ENCODE results near the gene TCF7L1. TPM values are rescaled to one million over a fixed set of nuclear protein-coding genes. Genes with fewer than 3 reads are reported as not detected.
"Not testable (repeated sequence)": the region's sequence is repeated elsewhere in the genome, so short reads cannot be mapped to it uniquely, and the experiment has no call there.

The TCF7L1 gene
- total RNA-seq, 1 donor: not detected

DNA sequence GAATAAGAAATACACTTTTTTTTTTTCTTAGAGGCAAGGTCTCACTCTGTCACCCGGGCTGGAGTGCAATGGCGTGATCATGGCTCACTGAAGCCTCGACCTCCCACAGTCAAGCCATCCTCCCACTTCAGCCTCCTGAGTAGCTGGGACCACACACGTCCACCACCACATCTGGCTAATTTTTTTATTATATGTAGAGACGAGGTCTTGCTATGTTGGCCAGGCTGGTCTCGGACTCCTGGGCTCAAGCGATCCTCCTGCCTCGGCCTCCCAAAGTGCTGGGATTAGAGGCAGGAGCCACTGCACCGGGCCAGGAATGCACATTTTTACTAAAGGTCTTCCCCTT lies 192.2 kb downstream of the TCF7L1 start:
- Histone ChIP-seq H3K4me1 (ENCODE audit: insufficient read depth, low read length) (peaks cover 73% of the 10 kb centered on the region), H3K9me3 (ENCODE audit: low read depth, low read length) (no peaks in the 10 kb centered on the region), H3K27me3 (ENCODE audit: insufficient read depth, low read length) (no peaks in the 10 kb centered on the region), H3K4me3 (ENCODE audit: low read length) (peak overlapping the region; percentile 84)

DNA sequence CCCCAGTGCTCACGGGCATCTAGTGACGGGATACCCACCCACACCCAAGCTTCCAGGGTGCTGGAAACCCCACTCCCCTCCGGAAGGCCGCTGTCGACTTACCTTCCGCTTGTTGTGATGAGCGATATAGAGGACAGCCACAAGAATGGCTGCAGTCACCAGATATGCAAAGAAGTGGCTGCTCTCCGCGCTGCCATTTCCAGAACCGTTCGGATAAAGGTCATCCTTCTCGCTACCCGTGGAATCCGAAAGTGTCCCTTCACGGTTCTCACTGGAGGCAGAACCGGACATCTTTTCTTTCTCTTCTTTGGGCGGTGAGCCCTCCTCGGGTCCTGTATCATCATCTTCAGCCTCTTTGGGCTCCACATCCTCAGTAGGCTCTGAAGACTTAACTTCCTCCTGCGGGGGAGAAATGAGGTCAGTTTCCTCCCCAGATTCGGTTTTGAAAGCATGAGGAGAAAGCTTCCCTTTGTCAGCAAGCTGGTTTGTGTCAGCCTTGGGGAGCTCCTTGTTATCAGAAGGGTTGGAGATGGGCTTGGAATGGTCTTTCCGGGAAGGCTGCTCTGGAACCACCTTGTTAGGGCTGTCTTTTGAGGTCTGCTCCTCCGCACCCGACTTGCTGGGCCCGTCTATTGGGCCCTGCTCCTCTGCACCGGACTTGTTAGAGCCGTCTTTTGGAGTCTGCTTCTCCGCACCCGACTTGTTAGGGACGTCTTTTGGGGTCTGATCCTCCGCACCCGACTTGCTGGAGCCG lies 193.4 kb downstream of the TCF7L1 start:
- Histone ChIP-seq H3K27me3 (ENCODE audit: insufficient read depth, low read length) (no peaks in the 10 kb centered on the region), H3K4me1 (ENCODE audit: insufficient read depth, low read length) (peaks cover 61% of the 10 kb centered on the region), H3K4me3 (ENCODE audit: low read length) (peak overlapping the region; percentile 84), H3K9me3 (ENCODE audit: low read depth, low read length) (no peaks in the 10 kb centered on the region)

- peaks cover 54% of the 10 kb centered on the region for H3K4me1 ChIP-seq (ENCODE audit: insufficient read depth, low read length)
- H3K27me3 ChIP-seq (ENCODE audit: insufficient read depth, low read length): no peaks in the 10 kb centered on the region
- H3K9me3 ChIP-seq (ENCODE audit: low read depth, low read length): no peaks in the 10 kb centered on the region
- peak overlapping the region; percentile 84 for H3K4me3 ChIP-seq (ENCODE audit: low read length)
Observed at GRCh38 chr2:85327160-85327821, 194.1 kb downstream of the TCF7L1 start.

- Histone ChIP-seq H3K4me1 (ENCODE audit: insufficient read depth, low read length) (peaks cover 47% of the 10 kb centered on the region), H3K9me3 (ENCODE audit: low read depth, low read length) (no peaks in the 10 kb centered on the region), H3K27me3 (ENCODE audit: insufficient read depth, low read length) (no peaks in the 10 kb centered on the region), H3K4me3 (ENCODE audit: low read length) (peak within 1 kb of the TSS; percentile 84)
Observed at GRCh38 chr2:85327822-85328617, 194.8 kb downstream of the TCF7L1 start, which contains the start of gene TGOLN2. TGOLN2 (minus strand) TSS chr2:85327989; CDS start chr2:85327962, 27 bp downstream.

DNA sequence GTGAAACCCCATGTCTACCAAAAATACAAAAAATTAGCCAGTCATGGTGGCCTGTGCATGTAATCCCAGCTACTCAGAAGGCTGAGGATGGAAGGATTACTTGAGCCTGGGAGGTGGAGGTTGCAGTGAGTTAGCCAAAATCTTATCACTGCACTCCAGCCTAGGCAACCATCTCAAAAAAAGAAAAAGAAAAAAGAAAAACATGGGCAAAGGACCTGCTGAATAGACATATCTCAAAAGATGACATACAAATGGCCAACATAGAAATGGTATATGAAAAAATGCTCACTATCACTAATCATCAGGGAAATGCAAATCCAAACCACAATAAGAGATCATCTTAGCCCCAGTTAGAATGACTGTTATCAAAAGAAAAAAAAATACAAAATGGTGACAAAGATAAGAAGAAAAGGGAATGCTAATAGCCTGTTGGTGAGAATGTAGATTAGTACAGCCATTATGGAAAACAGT lies 196.0 kb downstream of the TCF7L1 start:
- Histone ChIP-seq H3K4me3 (ENCODE audit: low read length) (no peak overlapping the region), H3K4me1 (ENCODE audit: insufficient read depth, low read length) (peaks cover 35% of the 10 kb centered on the region)

GRCh38 chr2:85329701-85330100 lies 196.5 kb downstream of the TCF7L1 start:
- not testable (repeated sequence) for H3K9me3 ChIP-seq (ENCODE audit: low read depth, low read length); H3K27me3 ChIP-seq (ENCODE audit: insufficient read depth, low read length); H3K4me3 ChIP-seq (ENCODE audit: low read length)
- peaks cover 30% of the 10 kb centered on the region for H3K4me1 ChIP-seq (ENCODE audit: insufficient read depth, low read length)

More for the DNA sequence above, 196.0 kb downstream of the TCF7L1 start:
- Histone ChIP-seq H3K27me3 (ENCODE audit: insufficient read depth, low read length) (no peaks in the 10 kb centered on the region), H3K9me3 (ENCODE audit: low read depth, low read length) (no peaks in the 10 kb centered on the region)

GRCh38 chr2:85330839-85331636 lies 197.8 kb downstream of the TCF7L1 start:
- Histone ChIP-seq H3K27me3 (ENCODE audit: insufficient read depth, low read length) (no peaks in the 10 kb centered on the region), H3K4me3 (ENCODE audit: low read length) (no peak overlapping the region), H3K9me3 (ENCODE audit: low read depth, low read length) (no peaks in the 10 kb centered on the region), H3K4me1 (ENCODE audit: insufficient read depth, low read length) (peaks cover 17% of the 10 kb centered on the region)

- H3K27me3 ChIP-seq (ENCODE audit: insufficient read depth, low read length); H3K4me1 ChIP-seq (ENCODE audit: insufficient read depth, low read length): not testable (repeated sequence)
Observed at GRCh38 chr2:85333877-85334276, 200.7 kb downstream of the TCF7L1 start.

DNA sequence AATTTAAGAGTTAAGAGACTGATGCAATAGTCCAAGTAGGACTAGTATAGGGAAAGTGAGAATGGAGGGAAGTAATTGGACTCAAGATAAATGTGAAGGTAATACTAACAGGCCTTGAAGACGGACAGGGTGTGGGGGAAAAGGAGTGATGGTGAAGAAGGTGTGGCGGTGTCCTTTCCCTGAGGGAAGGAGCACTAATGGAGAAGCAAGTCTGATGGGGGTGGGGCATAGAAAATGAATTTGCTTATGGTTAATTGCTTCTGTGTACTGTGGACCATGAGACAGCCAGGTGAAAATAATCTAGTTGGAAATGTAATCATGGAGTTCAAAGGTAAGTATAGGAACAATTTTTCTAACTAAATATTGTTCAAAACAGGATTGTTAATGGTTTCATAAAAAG lies 201.7 kb downstream of the TCF7L1 start:
- H3K4me3 ChIP-seq (ENCODE audit: low read length): no peak overlapping the region
- H3K9me3 ChIP-seq (ENCODE audit: low read depth, low read length): no peaks in the 10 kb centered on the region
- H3K27me3 ChIP-seq (ENCODE audit: insufficient read depth, low read length): no peaks in the 10 kb centered on the region
- no peaks in the 10 kb centered on the region for H3K4me1 ChIP-seq (ENCODE audit: insufficient read depth, low read length)

More at GRCh38 chr2:85333877-85334276, 200.7 kb downstream of the TCF7L1 start:
- not testable (repeated sequence) for H3K4me3 ChIP-seq (ENCODE audit: low read length); H3K9me3 ChIP-seq (ENCODE audit: low read depth, low read length)

GRCh38 chr2:85340034-85340892 lies 207.1 kb downstream of the TCF7L1 start:
- no peaks in the 10 kb centered on the region for H3K9me3 ChIP-seq (ENCODE audit: low read depth, low read length)
- no peak overlapping the region for H3K4me3 ChIP-seq (ENCODE audit: low read length)
- no peaks in the 10 kb centered on the region for H3K4me1 ChIP-seq (ENCODE audit: insufficient read depth, low read length)
- H3K27me3 ChIP-seq (ENCODE audit: insufficient read depth, low read length): no peaks in the 10 kb centered on the region

DNA sequence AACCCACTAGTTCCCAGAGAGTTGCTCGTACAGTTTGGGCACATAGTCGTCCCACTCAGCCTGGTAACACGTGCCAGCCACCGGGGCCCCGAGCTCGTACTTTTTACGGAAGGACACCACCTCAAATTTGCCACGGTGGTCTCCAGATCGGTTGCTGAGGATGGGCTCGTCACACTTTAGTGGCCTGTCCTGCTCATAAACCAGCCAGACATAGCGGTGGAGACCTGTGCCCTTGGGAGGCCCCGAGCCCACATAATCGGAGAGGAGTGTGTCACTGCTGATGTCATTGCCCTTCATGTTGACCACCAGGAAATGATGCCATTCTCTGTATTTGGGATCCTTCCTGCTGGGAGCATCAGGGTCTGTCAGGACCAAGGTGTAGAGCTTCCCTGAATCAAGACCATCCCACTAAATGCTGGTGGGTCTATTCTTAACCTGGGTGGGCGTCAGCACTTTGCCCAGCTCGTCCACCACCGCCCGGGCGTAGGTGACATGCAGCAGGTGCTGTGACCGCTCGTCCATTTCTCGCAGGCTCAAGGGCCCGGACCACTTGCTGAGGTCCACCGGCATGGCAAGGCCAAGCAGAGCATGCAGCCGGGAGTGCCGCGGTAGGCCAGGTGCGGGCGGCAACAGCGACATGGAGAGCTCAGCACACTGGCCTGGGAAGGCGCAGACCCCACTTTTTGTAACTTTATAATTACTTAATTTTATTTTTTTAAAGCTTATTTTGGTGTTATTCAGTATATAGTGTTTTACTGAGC lies 208.3 kb downstream of the TCF7L1 start:
- H3K27me3 ChIP-seq (ENCODE audit: insufficient read depth, low read length): no peaks in the 10 kb centered on the region
- H3K4me1 ChIP-seq (ENCODE audit: insufficient read depth, low read length): no peaks in the 10 kb centered on the region
- no peak overlapping the region for H3K4me3 ChIP-seq (ENCODE audit: low read length)
- H3K9me3 ChIP-seq (ENCODE audit: low read depth, low read length): no peaks in the 10 kb centered on the region

DNA sequence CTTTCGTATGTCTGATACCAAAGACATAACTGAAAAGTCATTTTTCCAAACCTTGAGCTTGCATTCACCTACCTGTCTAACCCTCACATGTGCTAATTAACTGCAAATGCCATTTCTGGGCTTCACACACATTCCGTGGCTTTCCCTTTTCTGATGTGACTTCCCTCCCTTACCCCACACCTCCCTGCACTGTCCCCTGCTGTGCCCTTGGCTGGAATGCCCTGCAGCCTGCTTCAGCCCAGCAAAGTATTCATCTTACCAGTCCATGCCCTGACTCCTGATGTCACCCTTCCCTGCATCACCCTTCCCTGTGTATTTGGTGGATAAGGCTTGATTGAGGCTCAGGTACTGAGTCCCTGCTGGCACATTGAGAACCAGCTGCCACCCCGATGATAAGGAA lies 209.0 kb downstream of the TCF7L1 start:
- Histone ChIP-seq H3K27me3 (ENCODE audit: insufficient read depth, low read length) (no peaks in the 10 kb centered on the region), H3K9me3 (ENCODE audit: low read depth, low read length) (no peaks in the 10 kb centered on the region), H3K4me1 (ENCODE audit: insufficient read depth, low read length) (no peaks in the 10 kb centered on the region), H3K4me3 (ENCODE audit: low read length) (no peak overlapping the region)

DNA sequence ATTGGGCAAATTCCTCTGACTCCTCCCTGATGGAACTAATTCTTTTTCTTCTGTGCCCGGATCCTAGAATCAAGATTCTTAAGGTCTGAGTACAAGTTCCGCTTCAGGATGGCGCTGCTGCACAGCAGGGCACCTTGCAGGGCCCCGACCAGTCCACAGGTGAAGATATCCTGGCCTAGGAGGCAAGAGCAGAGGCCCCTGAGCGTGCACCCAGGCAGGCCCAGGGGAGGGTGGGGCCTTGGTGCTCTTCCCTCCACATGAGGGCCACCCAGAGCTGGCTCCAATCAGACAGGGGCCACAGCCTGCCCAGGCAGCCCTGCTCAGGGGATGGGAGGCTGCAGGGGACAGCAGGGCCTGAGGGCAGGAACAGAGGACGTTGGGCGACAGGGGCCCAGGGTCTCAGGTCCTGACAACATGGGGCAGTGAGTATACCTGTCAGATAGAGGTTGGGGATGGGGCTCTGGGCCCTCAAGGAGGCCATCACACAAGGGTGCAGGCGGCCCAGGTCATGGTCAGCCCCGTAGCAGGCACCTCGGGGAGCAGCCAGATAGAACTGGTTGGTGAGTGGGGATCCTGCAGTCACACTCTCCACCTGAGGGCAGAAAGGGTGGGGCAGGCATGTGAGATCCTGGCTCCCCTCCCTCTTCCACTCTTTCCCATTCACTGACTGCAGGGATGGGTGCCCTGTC lies 210.2 kb downstream of the TCF7L1 start:
- not testable (repeated sequence) for H3K9me3 ChIP-seq (ENCODE audit: low read depth, low read length); H3K4me3 ChIP-seq (ENCODE audit: low read length); H3K27me3 ChIP-seq (ENCODE audit: insufficient read depth, low read length); H3K4me1 ChIP-seq (ENCODE audit: insufficient read depth, low read length)
